ENCODE data around the gene SORL1. TPM values are rescaled to one million over a fixed set of nuclear protein-coding genes. Genes with fewer than 3 reads are reported as not detected.

SORL1 gene
- total and polyA plus RNA-seq, 2 of the 8 experiments (the other 6 are each of a cell fraction or from before 2014, with no cell fraction given), result 38.1 to 65.5 TPM

GRCh38 chr11:121449123-121449522 lies 3.0 kb upstream of the SORL1 start:
- no peaks in the 10 kb centered on the region for H3K36me3 ChIP-seq (ENCODE audit: control insufficient read depth in 2 of 4, insufficient read depth in 4 of 4, low read length in 3 of 4)
- H4K5ac ChIP-seq (ENCODE audit: insufficient read length, low read depth, low read length), result no peak overlapping the region
- no peaks in the 10 kb centered on the region for H4K20me1 ChIP-seq (replicated peaks in 1 of 2; ENCODE audit: control insufficient read depth in 1 of 2, insufficient read depth in 2 of 2, low read length in 2 of 2)
- peaks cover 10% of the 10 kb centered on the region for H3K23me2 ChIP-seq (ENCODE audit: low read depth, low read length)
- FAIRE-seq (no peak), DNase-seq (ENCODE audit: low read depth in 1 of 2, low spot score in 2 of 2) (no peak)
- H3K9me3 ChIP-seq (ENCODE audit: insufficient read depth in 2 of 2, low read depth in 1 of 2, low read length in 1 of 2), result no peaks in the 10 kb centered on the region
- peaks cover 3 to 17% of the 10 kb centered on the region in 2 experiments; a peak in 2 of 4 replicates for H3K79me2 ChIP-seq (ENCODE audit: control insufficient read depth in 1 of 2, insufficient read depth in 2 of 2, low read length in 2 of 2)
- no peak overlapping the region; the same call in 1 of the 2 replicates for H2AK5ac ChIP-seq (ENCODE audit: low read depth, low read length)
- no peak overlapping the region for H3K14ac ChIP-seq (ENCODE audit: insufficient read length)
- H2BK12ac ChIP-seq (ENCODE audit: low read depth, low read length), result no peak overlapping the region
- H3K27ac ChIP-seq (ENCODE audit: low read depth, low read length), result no peak overlapping the region
- H3K4me1 ChIP-seq (replicated peaks in 1 of 4; ENCODE audit: control insufficient read depth in 3 of 4, insufficient read depth in 4 of 4, low read length in 3 of 4), result peaks cover 9 to 18% (median 10%) of the 10 kb centered on the region in 4 experiments
- H4K8ac ChIP-seq (ENCODE audit: extremely low read depth, insufficient read depth, low read length), result no peak overlapping the region
- no peaks in the 10 kb centered on the region; the same call in 1 of the 2 replicates for H3K79me1 ChIP-seq (ENCODE audit: low read depth, low read length)
- no peak overlapping the region for H2BK5ac ChIP-seq (ENCODE audit: low read depth, low read length)
- H3K56ac ChIP-seq (replicated peaks; ENCODE audit: insufficient read length, low read depth, low read length), result no peak overlapping the region
- no peak overlapping the region for H2BK120ac ChIP-seq (replicated peaks; ENCODE audit: low read depth, low read length)
- no peak overlapping the region for H3K4me3 ChIP-seq (ENCODE audit: extremely low read depth in 1 of 4, insufficient read depth in 2 of 4, low read depth in 3 of 4, low read length in 4 of 4)
- 87% methylated on average over 4 of the region's 4 CpGs; no CpG with 5 or more reads in 1 of the 2 experiments for WGBS, 2 experiments (ENCODE audit: extremely low coverage in 1 of 2, insufficient coverage in 1 of 2, insufficient read length in 1 of 2, insufficient replicate concordance in 2 of 2, low coverage in 1 of 2, low lambda C conversion rate in 2 of 2, missing lambda C conversion rate in 1 of 2)
- no peak overlapping the region for H4K91ac ChIP-seq (replicated peaks; ENCODE audit: insufficient read length, low read length)
- no peak overlapping the region for H2AFZ ChIP-seq (ENCODE audit: low read length)
- H3K4ac ChIP-seq (replicated peaks; ENCODE audit: insufficient read length, low read depth, low read length), result no peak overlapping the region
- ChIA-PET CTCF (ENCODE audit: partially characterized antibody) (interaction anchor here (1.0 to 1.6 kb wide), 3 partner anchors 9 to 70 kb away, joined by 3 to 4 read pairs (median 4); no protein-coding TSS in a partner anchor), POLR2A (ENCODE audit: partially characterized antibody) (no interaction called here)
- H2BK20ac ChIP-seq (ENCODE audit: low read length), result peak overlapping the region; percentile 75; the same call in 1 of the 2 replicates
- peak overlapping the region; percentile 25; the same call in 1 of the 2 replicates for H2BK15ac ChIP-seq (ENCODE audit: low read length)
- no peak overlapping the region for H3K23ac ChIP-seq (ENCODE audit: insufficient read length)
- no peak overlapping the region for H3K9ac ChIP-seq (replicated peaks in 1 of 4; ENCODE audit: extremely low read depth in 1 of 4, low read depth in 3 of 4, low read length in 3 of 4)
- H3K4me2 ChIP-seq (ENCODE audit: insufficient read depth in 1 of 2, low read depth in 2 of 2, low read length in 2 of 2), result no peak overlapping the region
- no peak overlapping the region for H3K18ac ChIP-seq (ENCODE audit: extremely low read depth, low read length)
- H3K27me3 ChIP-seq (replicated peaks in 1 of 4; ENCODE audit: control insufficient read depth in 3 of 4, extremely low read depth in 1 of 4, insufficient read depth in 3 of 4, low read length in 3 of 4), result peaks cover 0 to 3% (median 1%) of the 10 kb centered on the region in 4 experiments; a peak in 4 of 7 replicates
- TF ChIP-seq TAF7 (optimal IDR thresholded peaks at IDR 0.05; ENCODE audit: borderline replicate concordance, low read depth, low read length) (no peak), YY1 (IDR thresholded peaks at IDR 0.05; ENCODE audit: low read depth, low read length) (no peak), TBP (IDR thresholded peaks at IDR 0.05; ENCODE audit: low read depth, low read length) (no peak), TAF1 (IDR thresholded peaks at IDR 0.05; ENCODE audit: low read depth, low read length) (no peak), CTCF (IDR thresholded peaks at IDR 0.05; ENCODE audit: control extremely low read depth in 1 of 3, insufficient read depth in 1 of 3, low read depth in 1 of 3, low read length in 3 of 3) (no peak), JUN (IDR thresholded peaks at IDR 0.05; ENCODE audit: low read depth, low read length) (no peak), GTF2F1 (IDR thresholded peaks at IDR 0.05; ENCODE audit: borderline replicate concordance, low read depth, low read length) (no peak), CHD2 (IDR thresholded peaks at IDR 0.05; ENCODE audit: low read length) (no peak), MAFK (IDR thresholded peaks at IDR 0.05; ENCODE audit: low read depth, low read length) (no peak), POLR2A (IDR thresholded peaks at IDR 0.05; ENCODE audit: control extremely low read depth in 1 of 2, low read depth in 2 of 2, low read length in 2 of 2) (no peak), ASH2L (IDR thresholded peaks at IDR 0.05; ENCODE audit: low read length) (no peak), RNF2 (IDR thresholded peaks at IDR 0.05; ENCODE audit: borderline replicate concordance, low read depth, low read length, missing control alignments, poor library complexity, severe bottlenecking) (no peak)

All from H1 (cell line).